ENCODE measurements around the gene PLD1.

DNA sequence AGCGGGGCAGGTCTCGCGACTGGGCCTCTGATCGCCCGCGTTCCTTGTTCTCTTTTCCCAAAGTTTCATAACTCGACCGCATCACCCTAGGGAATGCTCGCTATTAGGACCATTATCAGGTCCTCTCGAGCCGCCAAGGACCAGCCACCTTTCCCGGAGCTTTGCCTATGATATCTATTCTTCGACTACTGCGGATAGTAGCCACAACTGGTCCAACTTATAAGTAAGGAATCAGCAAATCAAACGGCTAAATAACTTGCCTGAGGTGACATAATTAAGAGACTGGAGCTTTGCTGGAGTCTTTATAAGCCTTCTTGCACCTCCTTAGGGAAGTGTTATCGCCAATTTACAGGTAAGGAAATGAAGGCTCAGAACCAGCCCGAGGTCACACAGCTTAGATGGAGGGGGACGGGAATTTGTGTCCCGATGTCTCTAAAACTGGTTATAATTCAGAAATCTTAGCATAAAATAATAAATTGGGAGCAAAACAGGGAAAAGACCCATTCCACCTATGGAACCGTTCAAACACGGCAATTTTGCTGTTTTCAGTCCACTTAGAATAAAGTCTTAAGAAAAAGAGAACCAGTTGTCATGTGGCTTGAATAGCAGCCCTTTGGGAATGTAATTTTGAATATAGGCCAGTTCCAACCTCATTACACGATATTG lies 479 bp upstream of the PLD1 start:
- TF ChIP-seq CTCF (IDR thresholded peaks at IDR 0.05) (no peak), POLR2A (IDR thresholded peaks at IDR 0.05) (peak; percentile 47)

Data from right lobe of liver (tissue), 4 donors.